PC-9 (cell line): ENCODE data around the gene ZFHX2.

Experiments
- EZH2 ChIP-seq: fragments of 200-600 bp; sonication (generic); IDR thresholded peaks from 2 replicates; pipeline ENCODE4 v1.8.0; 2017; ENCODE audit warnings: antibody characterized with exemption, low read depth
- TF ChIP-seq, protein P1 (sequence below): fragments of 200-600 bp; sonication (generic); conservative IDR thresholded peaks from 2 replicates; pipeline ENCODE4 v1.6.1; 2017; ENCODE audit warnings: mixed run types, antibody characterized with exemption, mild to moderate bottlenecking, moderate library complexity

- no peak for TF ChIP-seq EZH2
- TF ChIP-seq, protein P1, sequence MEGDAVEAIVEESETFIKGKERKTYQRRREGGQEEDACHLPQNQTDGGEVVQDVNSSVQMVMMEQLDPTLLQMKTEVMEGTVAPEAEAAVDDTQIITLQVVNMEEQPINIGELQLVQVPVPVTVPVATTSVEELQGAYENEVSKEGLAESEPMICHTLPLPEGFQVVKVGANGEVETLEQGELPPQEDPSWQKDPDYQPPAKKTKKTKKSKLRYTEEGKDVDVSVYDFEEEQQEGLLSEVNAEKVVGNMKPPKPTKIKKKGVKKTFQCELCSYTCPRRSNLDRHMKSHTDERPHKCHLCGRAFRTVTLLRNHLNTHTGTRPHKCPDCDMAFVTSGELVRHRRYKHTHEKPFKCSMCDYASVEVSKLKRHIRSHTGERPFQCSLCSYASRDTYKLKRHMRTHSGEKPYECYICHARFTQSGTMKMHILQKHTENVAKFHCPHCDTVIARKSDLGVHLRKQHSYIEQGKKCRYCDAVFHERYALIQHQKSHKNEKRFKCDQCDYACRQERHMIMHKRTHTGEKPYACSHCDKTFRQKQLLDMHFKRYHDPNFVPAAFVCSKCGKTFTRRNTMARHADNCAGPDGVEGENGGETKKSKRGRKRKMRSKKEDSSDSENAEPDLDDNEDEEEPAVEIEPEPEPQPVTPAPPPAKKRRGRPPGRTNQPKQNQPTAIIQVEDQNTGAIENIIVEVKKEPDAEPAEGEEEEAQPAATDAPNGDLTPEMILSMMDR: no peak
Measured at GRCh38 chr14:23578560-23579310, 27.2 kb upstream of the ZFHX2 start, which contains the start of gene JPH4.
